ENCODE measurements around the gene TSFM.

TSFM gene

DNA sequence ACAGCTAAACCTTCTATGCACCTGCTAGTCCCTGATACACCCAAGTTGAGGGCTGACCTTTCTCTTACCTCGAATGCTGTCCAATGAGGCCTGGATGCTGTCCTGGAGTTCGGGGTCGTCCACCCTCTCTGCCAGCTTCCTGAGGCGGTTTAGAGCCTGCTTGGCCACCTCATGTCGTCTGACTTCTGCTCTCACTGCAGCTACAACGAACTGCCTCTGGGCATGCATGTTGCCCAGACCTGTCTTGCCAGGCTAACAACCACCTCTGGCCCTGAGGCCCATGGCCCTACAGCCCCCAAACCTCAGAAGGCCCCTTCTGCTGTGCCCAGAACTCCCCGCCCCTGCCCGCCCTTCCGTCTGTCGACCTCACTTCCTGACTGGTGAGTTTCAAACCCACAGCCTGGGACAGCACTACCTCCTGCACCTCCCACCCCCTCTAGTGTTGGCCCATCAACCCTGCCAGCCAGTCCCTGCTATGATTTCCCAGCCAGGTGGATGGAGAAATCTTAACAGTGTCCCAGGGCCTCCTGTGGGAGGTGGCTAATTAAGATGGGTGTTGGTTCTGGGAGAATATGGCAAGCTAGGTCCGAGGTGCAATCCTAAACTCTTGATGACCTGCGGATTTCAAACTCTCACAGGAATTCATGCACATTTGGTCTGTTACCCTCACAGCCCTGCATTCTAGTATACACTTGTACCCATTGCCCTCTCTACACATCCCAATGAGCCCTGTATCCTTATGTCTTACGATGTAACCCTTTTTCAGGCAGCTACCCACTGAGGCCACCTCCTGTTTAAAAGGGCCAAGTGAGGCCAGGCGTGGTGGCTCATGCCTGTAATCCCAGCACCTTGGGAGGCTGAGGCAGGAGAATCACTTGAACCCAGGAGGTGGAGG lies 40.5 kb upstream of the TSFM start:
- no peak overlapping the region for H3K4me3 ChIP-seq (ENCODE audit: low read depth, low read length)
- POLR2A ChIA-PET = no interaction called here

DNA sequence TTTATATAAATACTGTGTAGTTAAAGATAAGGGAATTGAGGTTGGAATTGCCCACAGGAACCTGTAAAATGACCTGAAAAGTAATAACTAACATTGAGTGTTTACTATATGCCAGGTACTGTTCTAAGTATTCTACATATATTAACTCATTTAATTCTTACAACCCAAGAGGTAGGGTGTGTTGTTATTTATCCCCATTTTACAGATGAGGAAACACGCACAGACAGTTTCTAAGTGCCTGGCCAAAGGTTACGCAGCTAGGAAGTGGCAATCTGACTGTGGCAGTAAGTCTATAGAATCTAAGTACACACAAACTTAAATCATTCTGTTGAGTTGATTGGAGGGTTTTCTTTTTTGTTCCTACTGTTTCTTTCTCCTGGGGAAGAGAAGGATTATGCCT lies 38.8 kb upstream of the TSFM start:
- CTCF ChIA-PET = interaction anchor here (1.3 to 2.7 kb wide), 3 partner anchors 13 to 17 kb away, joined by 3 to 22 read pairs (median 7); no protein-coding TSS in a partner anchor

More for the DNA sequence above, 40.5 kb upstream of the TSFM start:
- H3K36me3 ChIP-seq (ENCODE audit: control insufficient read depth in 2 of 2, insufficient read depth in 1 of 2, low read length in 2 of 2) = peaks cover 0 to 13% of the 10 kb centered on the region in 2 experiments; a peak in 2 of 3 replicates
- peak; percentile 52; the same call in 1 of the 2 replicates for TF ChIP-seq ZIC2 (tag by site-specific recombination; IDR thresholded peaks at IDR 0.05)
- TF ChIP-seq KLF1 (tag by site-specific recombination; IDR thresholded peaks at IDR 0.05) = no peak
- TF ChIP-seq ZNF776 (tag by site-specific recombination; IDR thresholded peaks at IDR 0.05; ENCODE audit: borderline replicate concordance) = no peak
- peak; percentile 50; the same call in 1 of the 2 replicates for TF ChIP-seq ZNF341 (tag by site-specific recombination; IDR thresholded peaks at IDR 0.05; ENCODE audit: low read depth)
- no peak for TF ChIP-seq ZNF23 (tag by site-specific recombination; IDR thresholded peaks at IDR 0.05; ENCODE audit: borderline replicate concordance)
- 0 out of 2 replicates have a peak, but pooled peaks have one; percentile 27 for TF ChIP-seq ZBTB8A (tag by site-specific recombination; IDR thresholded peaks at IDR 0.05)
- no peak for TF ChIP-seq GLIS2 (tag by site-specific recombination; IDR thresholded peaks at IDR 0.05)
- TF ChIP-seq ZNF335 (tag by site-specific recombination; conservative IDR thresholded peaks at IDR 0.05) = peak; percentile 46
- TF ChIP-seq TCF7L2 (IDR thresholded peaks at IDR 0.05; ENCODE audit: borderline replicate concordance, low read depth, low read length) = no peak
- TF ChIP-seq, protein P1, sequence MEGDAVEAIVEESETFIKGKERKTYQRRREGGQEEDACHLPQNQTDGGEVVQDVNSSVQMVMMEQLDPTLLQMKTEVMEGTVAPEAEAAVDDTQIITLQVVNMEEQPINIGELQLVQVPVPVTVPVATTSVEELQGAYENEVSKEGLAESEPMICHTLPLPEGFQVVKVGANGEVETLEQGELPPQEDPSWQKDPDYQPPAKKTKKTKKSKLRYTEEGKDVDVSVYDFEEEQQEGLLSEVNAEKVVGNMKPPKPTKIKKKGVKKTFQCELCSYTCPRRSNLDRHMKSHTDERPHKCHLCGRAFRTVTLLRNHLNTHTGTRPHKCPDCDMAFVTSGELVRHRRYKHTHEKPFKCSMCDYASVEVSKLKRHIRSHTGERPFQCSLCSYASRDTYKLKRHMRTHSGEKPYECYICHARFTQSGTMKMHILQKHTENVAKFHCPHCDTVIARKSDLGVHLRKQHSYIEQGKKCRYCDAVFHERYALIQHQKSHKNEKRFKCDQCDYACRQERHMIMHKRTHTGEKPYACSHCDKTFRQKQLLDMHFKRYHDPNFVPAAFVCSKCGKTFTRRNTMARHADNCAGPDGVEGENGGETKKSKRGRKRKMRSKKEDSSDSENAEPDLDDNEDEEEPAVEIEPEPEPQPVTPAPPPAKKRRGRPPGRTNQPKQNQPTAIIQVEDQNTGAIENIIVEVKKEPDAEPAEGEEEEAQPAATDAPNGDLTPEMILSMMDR (tag by site-specific recombination; IDR thresholded peaks at IDR 0.05) = 0 out of 2 replicates have a peak, but pooled peaks have one; percentile 5
- TF ChIP-seq EGR2 (tag by site-specific recombination; IDR thresholded peaks at IDR 0.05; ENCODE audit: low read depth) = 0 out of 2 replicates have a peak, but pooled peaks have one; percentile 13
- TF ChIP-seq ZNF48 (tag by site-specific recombination; IDR thresholded peaks at IDR 0.05) = no peak
- peak; percentile 44 for TF ChIP-seq SP2 (tag by site-specific recombination; IDR thresholded peaks at IDR 0.05)
- peak; percentile 26; the same call in 1 of the 2 replicates for TF ChIP-seq SP3 (tag by site-specific recombination; IDR thresholded peaks at IDR 0.05)
- no peaks in the 10 kb centered on the region for H3K9me3 ChIP-seq (ENCODE audit: control insufficient read depth, insufficient read depth, low read depth, low read length)
- CTCF ChIA-PET = interaction anchor here (0.6 to 2.2 kb wide), 5 partner anchors 16 to 562 kb away, joined by 3 to 9 read pairs (median 4); no protein-coding TSS in a partner anchor
- H3K27ac ChIP-seq (ENCODE audit: extremely low read depth, low read depth, low read length) = no peak overlapping the region
- H3K4me1 ChIP-seq (ENCODE audit: control insufficient read depth, insufficient read depth, low read length) = peaks cover 5% of the 10 kb centered on the region; the same call in 1 of the 2 replicates

DNA sequence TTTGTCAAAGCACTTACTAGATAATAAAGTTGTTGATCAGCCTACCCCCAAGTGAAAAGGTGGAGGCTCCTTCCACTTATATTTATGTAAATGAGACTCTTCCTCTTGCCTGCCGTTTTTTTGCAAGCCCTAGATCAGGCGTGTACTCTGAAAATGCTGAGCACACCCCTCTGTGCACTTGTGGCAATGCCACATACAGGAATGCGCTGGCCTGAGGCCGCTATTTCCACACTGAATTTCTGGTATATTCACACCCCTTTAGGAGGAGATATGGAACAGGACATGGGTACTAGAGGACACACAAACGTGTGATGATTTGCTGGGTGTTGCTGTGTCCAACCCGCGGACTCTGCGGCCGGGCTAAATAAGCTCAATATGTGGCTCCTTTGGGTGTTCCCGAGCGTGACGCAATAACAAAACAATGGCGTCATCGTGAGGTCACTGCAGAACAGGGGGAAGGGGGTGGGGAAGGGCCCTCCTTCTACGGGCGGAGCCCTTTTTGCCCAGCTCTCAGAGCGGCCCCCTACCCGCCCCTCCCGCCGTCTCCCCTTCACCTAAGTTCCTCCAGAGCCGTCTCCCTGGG lies 38.3 kb upstream of the TSFM start:
- Histone ChIP-seq H3K27ac (ENCODE audit: extremely low read depth, low read depth, low read length) (peak overlapping the region; percentile 80), H3K4me3 (ENCODE audit: low read depth, low read length) (peak overlapping the region; percentile 69), H3K36me3 (ENCODE audit: control insufficient read depth in 2 of 2, insufficient read depth in 1 of 2, low read length in 2 of 2) (peaks cover 8 to 35% of the 10 kb centered on the region in 2 experiments), H3K9me3 (ENCODE audit: control insufficient read depth, insufficient read depth, low read depth, low read length) (no peaks in the 10 kb centered on the region), H3K4me1 (ENCODE audit: control insufficient read depth, insufficient read depth, low read length) (0 out of 2 replicates have a peak, but pooled peaks cover 2% of the 10 kb centered on the region)
- CTCF ChIA-PET = interaction anchor here (1.0 to 2.7 kb wide), 4 partner anchors 12 to 285 kb away, joined by 3 to 22 read pairs (median 5); no protein-coding TSS in a partner anchor
- POLR2A ChIA-PET = interaction anchor here (0.7 to 2.4 kb wide), 16 partner anchors 8 to 221 kb away, joined by 3 to 15 read pairs (median 5); partner anchors contain the start of genes CYP27B1, EEF1AKMT3, METTL1 and TSFM
- no peak for TF ChIP-seq ZNF785 (tag by site-specific recombination; IDR thresholded peaks at IDR 0.05)
- TF ChIP-seq ZNF548 (tag by site-specific recombination; IDR thresholded peaks at IDR 0.05) = no peak
- no peak for TF ChIP-seq ZNF670 (tag by site-specific recombination; IDR thresholded peaks at IDR 0.05; ENCODE audit: low read depth)
- no peak for TF ChIP-seq MZF1 (tag by site-specific recombination; IDR thresholded peaks at IDR 0.05; ENCODE audit: borderline replicate concordance)
- no peak for TF ChIP-seq ZNF311 (tag by site-specific recombination; IDR thresholded peaks at IDR 0.05; ENCODE audit: borderline replicate concordance)
- TF ChIP-seq HOXC10 (CRISPR knock-in tag; IDR thresholded peaks at IDR 0.05) = no peak
- TF ChIP-seq, protein P2, sequence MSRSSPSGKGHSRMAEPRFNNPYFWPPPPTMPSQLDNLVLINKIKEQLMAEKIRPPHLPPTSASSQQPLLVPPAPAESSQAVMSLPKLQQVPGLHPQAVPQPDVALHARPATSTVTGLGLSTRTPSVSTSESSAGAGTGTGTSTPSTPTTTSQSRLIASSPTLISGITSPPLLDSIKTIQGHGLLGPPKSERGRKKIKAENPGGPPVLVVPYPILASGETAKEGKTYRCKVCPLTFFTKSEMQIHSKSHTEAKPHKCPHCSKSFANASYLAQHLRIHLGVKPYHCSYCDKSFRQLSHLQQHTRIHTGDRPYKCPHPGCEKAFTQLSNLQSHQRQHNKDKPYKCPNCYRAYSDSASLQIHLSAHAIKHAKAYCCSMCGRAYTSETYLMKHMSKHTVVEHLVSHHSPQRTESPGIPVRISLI (tag by site-specific recombination; IDR thresholded peaks at IDR 0.05) = no peak
- no peak for TF ChIP-seq ZNF248 (tag by site-specific recombination; IDR thresholded peaks at IDR 0.05)
- TF ChIP-seq, protein P3, sequence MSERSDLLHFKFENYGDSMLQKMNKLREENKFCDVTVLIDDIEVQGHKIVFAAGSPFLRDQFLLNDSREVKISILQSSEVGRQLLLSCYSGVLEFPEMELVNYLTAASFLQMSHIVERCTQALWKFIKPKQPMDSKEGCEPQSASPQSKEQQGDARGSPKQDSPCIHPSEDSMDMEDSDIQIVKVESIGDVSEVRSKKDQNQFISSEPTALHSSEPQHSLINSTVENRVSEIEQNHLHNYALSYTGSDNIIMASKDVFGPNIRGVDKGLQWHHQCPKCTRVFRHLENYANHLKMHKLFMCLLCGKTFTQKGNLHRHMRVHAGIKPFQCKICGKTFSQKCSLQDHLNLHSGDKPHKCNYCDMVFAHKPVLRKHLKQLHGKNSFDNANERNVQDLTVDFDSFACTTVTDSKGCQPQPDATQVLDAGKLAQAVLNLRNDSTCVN (tag by site-specific recombination; optimal IDR thresholded peaks at IDR 0.05) = no peak

More for the DNA sequence above, 38.8 kb upstream of the TSFM start:
- TF ChIP-seq ZNF664 (tag by site-specific recombination; IDR thresholded peaks at IDR 0.05) = peak; percentile 84
- TF ChIP-seq FEZF1 (tag by site-specific recombination; IDR thresholded peaks at IDR 0.05) = no peak
- Histone ChIP-seq H3K36me3 (ENCODE audit: control insufficient read depth in 2 of 2, insufficient read depth in 1 of 2, low read length in 2 of 2) (peaks cover 8 to 30% of the 10 kb centered on the region in 2 experiments), H3K27ac (ENCODE audit: extremely low read depth, low read depth, low read length) (0 out of 2 replicates have a peak overlapping the region, but pooled peaks have one; percentile 80), H3K9me3 (ENCODE audit: control insufficient read depth, insufficient read depth, low read depth, low read length) (no peaks in the 10 kb centered on the region), H3K4me3 (ENCODE audit: low read depth, low read length) (no peak overlapping the region), H3K4me1 (ENCODE audit: control insufficient read depth, insufficient read depth, low read length) (0 out of 2 replicates have a peak, but pooled peaks cover 2% of the 10 kb centered on the region)
- POLR2A ChIA-PET = interaction anchor here (0.9 to 2.1 kb wide), 6 partner anchors 9 to 198 kb away, joined by 3 to 9 read pairs (median 7); partner anchors contain the start of genes CYP27B1, EEF1AKMT3, METTL1 and TSFM

Measured in HEK293 (cell line).